GM12878 (cell line): Measurements from ENCODE around the gene VTCN1. TPM values are rescaled to one million over a fixed set of nuclear protein-coding genes. Genes with fewer than 3 reads are reported as not detected.

Source experiments
- ATAC-seq: fragments of 200-7000 bp; cut with Tn5 transposase; 3 replicates; pipeline ENCODE4 v1.9.1; 2020; ENCODE audit warnings: mild to moderate bottlenecking, moderate library complexity
- BruUV-seq: library from RNA; stranded (reverse); fragments of 400-500 nt; replicated peaks from 2 replicates; lab custom pipeline; 2021; lab: Mats Ljungman, UMichigan
- CTCF ChIA-PET: fragments of 300-600 bp; sonication (Branson Sonifier 250); formaldehyde crosslinking; extraction: SDS; loops from one replicate; lab custom pipeline; 2021; ENCODE audit warnings: inconsistent platforms; lab: Yijun Ruan, JAX
- POLR2A ChIA-PET: fragments of 350-600 bp; formaldehyde crosslinking; extraction: SDS; loops from one replicate; lab custom pipeline; 2021; ENCODE audit warnings: inconsistent platforms; lab: Charles Lee
- RAD21 ChIA-PET: fragments of 300-600 bp; sonication (Branson Sonifier 250); formaldehyde crosslinking; loops from one replicate; lab custom pipeline; 2023; ENCODE audit warnings: antibody characterized with exemption; ENCODE audit not compliant: unreplicated experiment; lab: Charles Lee
- SMC1A ChIA-PET: fragments of 300-600 bp; sonication (Branson Sonifier 250); formaldehyde crosslinking; loops from one replicate; lab custom pipeline; 2023; ENCODE audit not compliant: unreplicated experiment, uncharacterized antibody; lab: Charles Lee
- DNase-seq: peaks from one replicate; pipeline ENCODE4 v3.0.0-alpha.2; 2011; ENCODE audit warnings: low read depth, low spot score
- FAIRE-seq: peaks from 3 replicates; lab custom pipeline; 2011; peaks lifted over from hg19 to GRCh38; lab: Jason Lieb, UNC
- H2AFZ ChIP-seq: 2 replicates; pipeline ENCODE4 v1.6.0; 2011; ENCODE audit warnings: low read depth, low read length, control low read depth; ENCODE audit not compliant: control insufficient read depth
- H3K27ac ChIP-seq: 2 replicates; pipeline ENCODE4 v1.5.1; 2011; ENCODE audit warnings: control low read depth; ENCODE audit not compliant: control insufficient read depth, insufficient read depth
- H3K27me3 ChIP-seq, 2 experiments: replicated peaks in 1 of 2; 2 replicates each; pipeline versions ENCODE4 v1.6.0 to v1.6.1; 2011; ENCODE audit warnings: low read length in 1 of 2; ENCODE audit not compliant: control insufficient read depth in 2 of 2, insufficient read depth in 2 of 2
- H3K36me3 ChIP-seq, 2 experiments: 2 replicates each; pipeline ENCODE4 v1.5.1; 2011; ENCODE audit warnings: low read length in 1 of 2; ENCODE audit not compliant: control insufficient read depth in 2 of 2, insufficient read depth in 2 of 2
- H3K4me1 ChIP-seq: 2 replicates; pipeline ENCODE4 v1.6.1; 2011; ENCODE audit warnings: mild to moderate bottlenecking, low read length, moderate library complexity, mixed read lengths; ENCODE audit not compliant: control insufficient read depth, insufficient read depth
- H3K4me2 ChIP-seq: 2 replicates; pipeline ENCODE4 v1.6.0; 2011; ENCODE audit warnings: control low read depth; ENCODE audit not compliant: control insufficient read depth, insufficient read depth
- H3K4me3 ChIP-seq: fragments of 200-600 bp; sonication (generic); 2 replicates; pipeline ENCODE4 v1.5.1; 2016
- H3K79me2 ChIP-seq: 2 replicates; pipeline ENCODE4 v1.6.0; 2011; ENCODE audit warnings: low read length; ENCODE audit not compliant: control insufficient read depth, insufficient read depth
- H3K9ac ChIP-seq: 2 replicates; pipeline ENCODE4 v1.8.0; 2011; ENCODE audit warnings: low read length, control low read depth, mixed read lengths; ENCODE audit not compliant: control insufficient read depth, insufficient read depth
- H3K9me3 ChIP-seq: replicated peaks from 3 replicates; pipeline ENCODE4 v1.5.1; 2011; ENCODE audit warnings: mild to moderate bottlenecking, low read length; ENCODE audit not compliant: control insufficient read depth, insufficient read depth
- H4K20me1 ChIP-seq: 2 replicates; pipeline ENCODE4 v1.6.0; 2011; ENCODE audit not compliant: control insufficient read depth, insufficient read depth
- CHD2 ChIP-seq: IDR thresholded peaks from 2 replicates; pipeline ENCODE4 v1.6.1; 2011; ENCODE audit warnings: low read depth, low read length, improper control_type of control experiment, borderline replicate concordance
- DPF2 ChIP-seq: fragments of 450-650 bp; IDR thresholded peaks from 2 replicates; pipeline ENCODE4 v1.6.1; 2017; ENCODE audit warnings: mild to moderate bottlenecking
- EP300 ChIP-seq, 2 experiments: fragments of 150-350 bp in 1 of 2; IDR thresholded peaks; 2 replicates each; pipeline ENCODE4 v1.6.1; 2011 to 2012; ENCODE audit warnings: low read depth in 2 of 2, low read length in 2 of 2, borderline replicate concordance in 1 of 2, improper control_type of control experiment in 1 of 2, inconsistent platforms in 1 of 2; ENCODE audit not compliant: control insufficient read depth in 1 of 2
- FOS ChIP-seq: IDR thresholded peaks from 3 replicates; pipeline ENCODE4 v1.6.1; 2011; ENCODE audit warnings: borderline replicate concordance; ENCODE audit not compliant: insufficient read length; ENCODE audit errors: extremely low read depth
- FOXK2 ChIP-seq: fragments of 450-650 bp; IDR thresholded peaks from 2 replicates; pipeline ENCODE4 v1.6.1; 2017; ENCODE audit warnings: mild to moderate bottlenecking, moderate library complexity
- IRF5 ChIP-seq: fragments of 450-650 bp; IDR thresholded peaks from 2 replicates; pipeline ENCODE4 v1.6.1; 2017; ENCODE audit warnings: borderline replicate concordance
- JUNB ChIP-seq: IDR thresholded peaks from 2 replicates; pipeline ENCODE4 v1.6.1; 2016; ENCODE audit warnings: antibody characterized with exemption, mild to moderate bottlenecking
- JUND ChIP-seq: IDR thresholded peaks from 2 replicates; pipeline ENCODE4 v1.6.1; 2012; ENCODE audit warnings: low read depth, mild to moderate bottlenecking, low read length, improper control_type of control experiment, moderate library complexity
- KDM1A ChIP-seq: fragments of 200-600 bp; sonication (generic); IDR thresholded peaks from 2 replicates; pipeline ENCODE4 v1.6.1; 2016; ENCODE audit warnings: borderline replicate concordance
- NR2F1 ChIP-seq: fragments of 450-650 bp; conservative IDR thresholded peaks from 2 replicates; pipeline ENCODE4 v1.6.1; 2017; ENCODE audit warnings: mild to moderate bottlenecking
- POLR2A ChIP-seq: IDR thresholded peaks from 2 replicates; pipeline ENCODE4 v1.6.1; 2011; ENCODE audit warnings: low read depth, mild to moderate bottlenecking, low read length
- SP1 ChIP-seq: IDR thresholded peaks from one replicate; pipeline ENCODE4 v1.6.1; 2011; ENCODE audit warnings: low read depth, low read length
- STAT3 ChIP-seq: IDR thresholded peaks from 2 replicates; pipeline ENCODE4 v1.6.1; 2011; ENCODE audit warnings: low read depth, low read length, improper control_type of control experiment
- TAF1 ChIP-seq: IDR thresholded peaks from 2 replicates; pipeline ENCODE4 v1.6.1; 2011; ENCODE audit warnings: mild to moderate bottlenecking, low read depth, low read length, borderline replicate concordance
- TBL1XR1 ChIP-seq: IDR thresholded peaks from 2 replicates; pipeline ENCODE4 v1.6.1; 2012; ENCODE audit warnings: low read depth, low read length, improper control_type of control experiment
- USF2 ChIP-seq: IDR thresholded peaks from 2 replicates; pipeline ENCODE4 v1.6.1; 2011; ENCODE audit warnings: low read depth, low read length, improper control_type of control experiment, borderline replicate concordance
- ZBTB11 ChIP-seq: fragments of 450-650 bp; formaldehyde crosslinking; IDR thresholded peaks from 2 replicates; pipeline ENCODE4 v1.5.0; 2022; ENCODE audit warnings: mild to moderate bottlenecking, missing genetic modification characterization
- WGBS: methylation state at CpG from one replicate; pipeline ENCODE4 v1.1.6; 2016; ENCODE audit warnings: low lambda C conversion rate; ENCODE audit not compliant: insufficient replicate concordance, insufficient coverage; ENCODE audit errors: missing lambda C conversion rate; 5-methylcytosine and 5-hydroxymethylcytosine counted together
- in situ Hi-C: fragments of 300-500 bp; cut with MboI; formaldehyde crosslinking; loops from 9 replicates; pipeline ENCODE4 v1.14.3; 2018; ENCODE audit warnings: mixed read lengths
- intact Hi-C: fragments of 100-400 bp; cut with micrococcal nuclease; formaldehyde crosslinking; loops from one replicate; pipeline ENCODE4 v1.14.2; 2022; ENCODE audit not compliant: unreplicated experiment
- polyA plus RNA-seq, 11 experiments: library from polyadenylated mRNA; depleted of rRNA in 4 of 11; unstranded in 6 of 11; stranded (reverse) in 5 of 11; fragments of >200 nt; fragmentation: Nextera tagmentation in 4 of 11; fragmentation: Illumina TruSeq in 1 of 11; extraction: Ambion mirVana in 4 of 11; extraction: Trizol in 1 of 11; gene quantifications; 1 replicate in 1 of 11; 2 replicates in 10 of 11; pipeline versions ENCODE4 v1.2.1 to v1.2.3, GENCODE V29; 2011 to 2016; ENCODE audit warnings: inconsistent platforms in 2 of 11, missing spikeins in 2 of 11, low read depth in 1 of 11
- total RNA-seq, 4 experiments: library from RNA; depleted of rRNA in 3 of 4; stranded (reverse); fragments of >200 nt in 3 of 4; fragmentation: Illumina TruSeq in 1 of 4; extraction: Trizol in 1 of 4; gene quantifications; 2 replicates each; pipeline versions ENCODE4 v1.2.1 to v1.2.3, GENCODE V29; 2013 to 2021

Gene VTCN1
- total and polyA plus RNA-seq, 10 of the 15 experiments (the other 5 are each of a cell fraction or from before 2014, with no cell fraction given) = not detected

- Histone ChIP-seq H3K4me1 (no peaks in the 10 kb centered on the region), H3K27me3 (no peaks in the 10 kb centered on the region), H4K20me1 (no peaks in the 10 kb centered on the region), H3K9me3 (no peaks in the 10 kb centered on the region), H3K79me2 (no peaks in the 10 kb centered on the region), H3K4me2 (no peak overlapping the region), H2AFZ (no peak overlapping the region), H3K4me3 (no peak overlapping the region), H3K9ac (no peak overlapping the region), H3K27ac (no peak overlapping the region), H3K36me3 (no peaks in the 10 kb centered on the region)
- BruUV-seq = no TSS peak
- 79% methylated on average over 2 of the region's 2 CpGs for WGBS
- in situ Hi-C loops = no loop called here
- ChIA-PET RAD21 (no interaction called here), SMC1A (no interaction called here), CTCF (no interaction called here), POLR2A (no interaction called here)
- ATAC-seq (no peak), FAIRE-seq (no peak), DNase-seq (no peak)
- no peak for TF ChIP-seq CHD2
- TF ChIP-seq STAT3 = no peak
- TF ChIP-seq ZBTB11 = no peak
- no peak for TF ChIP-seq IRF5
- TF ChIP-seq JUND = no peak
- no peak for TF ChIP-seq EP300 (IDR thresholded peaks at IDR 0.05; ENCODE audit: borderline replicate concordance in 1 of 2, control insufficient read depth in 1 of 2, low read depth in 2 of 2, low read length in 2 of 2)
- TF ChIP-seq USF2 = no peak
- TF ChIP-seq FOS = no peak
- TF ChIP-seq FOXK2 = no peak
- no peak for TF ChIP-seq NR2F1
- TF ChIP-seq DPF2 = no peak
- TF ChIP-seq TBL1XR1 = no peak
- TF ChIP-seq POLR2A = no peak
- no peak for TF ChIP-seq JUNB
- TF ChIP-seq SP1 = no peak
- TF ChIP-seq KDM1A = no peak
- no peak for TF ChIP-seq TAF1
- intact Hi-C loops = no loop called here
Measured at GRCh38 chr1:117117697-117118096, 93.0 kb downstream of the VTCN1 start.
